ENCODE measurements around the gene CD72. TPM values are rescaled to one million over a fixed set of nuclear protein-coding genes. Genes with fewer than 3 reads are reported as not detected.

The CD72 gene
- total and polyA plus RNA-seq, 2 donors (not counting 1 experiment from before 2014, with no cell fraction given), result 1.00 to 2.8 TPM

DNA sequence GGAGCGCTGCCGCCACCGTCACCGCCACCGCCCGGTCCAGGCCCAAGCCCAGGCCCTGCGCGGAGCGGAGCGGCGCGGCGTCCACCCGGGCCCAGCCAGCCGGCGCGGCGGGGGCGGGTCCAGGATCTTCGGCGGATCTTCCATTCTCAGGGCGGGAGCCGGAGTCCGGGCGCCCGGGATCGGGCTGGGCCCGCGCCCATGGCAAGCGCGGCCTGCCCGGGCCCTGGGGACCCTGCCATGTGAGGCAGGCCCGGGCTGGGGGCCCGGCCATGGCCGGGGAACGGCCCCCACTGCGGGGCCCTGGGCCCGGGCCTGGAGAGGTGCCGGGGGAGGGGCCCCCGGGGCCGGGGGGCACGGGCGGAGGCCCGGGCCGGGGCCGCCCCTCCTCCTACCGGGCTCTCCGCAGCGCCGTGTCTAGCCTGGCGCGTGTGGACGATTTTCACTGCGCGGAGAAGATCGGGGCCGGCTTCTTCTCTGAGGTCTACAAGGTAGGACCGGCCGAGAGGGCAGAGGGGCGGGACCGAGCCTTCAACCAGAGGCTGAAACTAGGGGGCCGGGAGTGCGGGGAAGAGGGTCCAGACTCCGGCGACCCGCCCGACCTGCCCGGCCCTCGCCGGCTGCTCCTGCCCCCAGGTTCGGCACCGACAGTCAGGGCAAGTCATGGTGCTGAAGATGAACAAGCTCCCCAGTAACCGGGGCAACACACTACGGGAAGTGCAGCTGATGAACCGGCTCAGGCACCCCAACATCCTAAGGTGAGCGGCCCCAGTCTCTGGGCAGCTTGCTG, 12.7 kb downstream of the CD72 start:
- Histone ChIP-seq H3K9me3 (ENCODE audit: control insufficient read depth, insufficient read depth, low read depth, low read length) (no peaks in the 10 kb centered on the region), H3K4me2 (ENCODE audit: extremely low read depth, insufficient read depth, low read length) (peak overlapping the region; percentile 96), H4K20me1 (ENCODE audit: control insufficient read depth, extremely low read depth, insufficient read depth, low read length) (no peaks in the 10 kb centered on the region), H3K27ac (ENCODE audit: insufficient read depth, low read length) (peak overlapping the region; percentile 32), H3K79me2 (ENCODE audit: control insufficient read depth, insufficient read depth, low read length) (peaks cover 8% of the 10 kb centered on the region), H3K36me3 (ENCODE audit: control insufficient read depth, insufficient read depth, low read length) (no peaks in the 10 kb centered on the region), H3K9ac (ENCODE audit: insufficient read depth, low read length) (peak overlapping the region; percentile 65), H3K4me1 (ENCODE audit: control insufficient read depth, extremely low read depth, insufficient read depth, low read length) (peaks cover 6% of the 10 kb centered on the region), H2AFZ (ENCODE audit: low read length) (peak overlapping the region; percentile 18), H3K4me3 (replicated peaks in 1 of 4; ENCODE audit: control extremely low read depth in 1 of 4, insufficient read depth in 1 of 4, low read depth in 3 of 4, low read length in 4 of 4) (peak overlapping the region; percentile 40 to 77 (median 62)), H3K27me3 (ENCODE audit: control insufficient read depth, insufficient read depth, low read length) (no peaks in the 10 kb centered on the region)
- TF ChIP-seq EZH2 (IDR thresholded peaks at IDR 0.05; ENCODE audit: low read length, missing control alignments) (no peak), CTCF (conservative IDR thresholded peaks at IDR 0.05 in 1 of 2, IDR thresholded peaks at IDR 0.05 in 1 of 2; ENCODE audit: low read depth in 1 of 2, low read length in 2 of 2) (no peak)
- DNase-seq (ENCODE audit: low read depth in 2 of 2), result no peak

DNA sequence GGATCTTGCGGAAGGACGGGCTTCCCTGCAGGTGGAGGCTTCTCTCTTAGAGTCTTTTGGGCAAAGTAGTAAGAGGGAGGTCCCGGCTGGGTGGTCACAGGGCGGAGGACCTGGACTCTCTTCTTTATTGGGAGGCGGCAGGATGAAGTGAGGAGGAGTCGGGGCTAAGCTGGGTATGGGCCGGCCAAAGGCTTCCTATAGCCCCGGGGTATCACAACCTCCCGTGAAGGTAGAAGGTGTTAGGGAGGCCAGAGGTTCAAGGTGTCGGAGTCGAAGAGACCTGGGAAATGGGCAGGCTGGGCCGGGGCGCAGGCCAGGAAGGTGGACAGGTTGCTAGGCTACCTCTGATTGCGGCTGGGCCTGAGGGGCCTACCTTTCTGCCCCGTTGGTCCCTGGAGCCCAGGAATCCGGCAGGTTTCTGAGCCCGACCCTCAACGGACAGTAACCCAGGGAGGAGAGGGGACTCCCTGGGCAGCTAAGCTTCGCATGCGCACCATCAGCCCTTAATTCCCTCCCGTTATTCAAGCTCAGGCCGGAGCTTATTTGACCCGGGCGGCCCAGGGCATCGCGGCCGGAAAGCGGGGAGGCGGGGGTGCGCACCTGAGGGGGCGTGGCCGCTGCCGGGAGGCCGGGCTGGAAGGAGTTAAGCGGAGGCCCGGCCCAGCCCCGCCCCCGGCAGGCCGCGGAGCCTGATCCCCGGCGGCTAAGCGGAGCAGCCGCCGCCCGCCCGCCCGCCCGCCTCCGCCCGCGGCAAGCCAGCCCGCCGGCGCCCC, 13.4 kb downstream of the CD72 start, which contains the start of gene TESK1:
TSS of gene TESK1 (plus strand) at position 685 of the 773 bp plus-strand sequence. CDS start 358 bp downstream, outside the sequence.
- no peak for TF ChIP-seq EZH2 (IDR thresholded peaks at IDR 0.05; ENCODE audit: low read length, missing control alignments)
- no peak for TF ChIP-seq CTCF (conservative IDR thresholded peaks at IDR 0.05 in 1 of 2, IDR thresholded peaks at IDR 0.05 in 1 of 2; ENCODE audit: low read depth in 1 of 2, low read length in 2 of 2)
- DNase-seq (ENCODE audit: low read depth in 2 of 2), result peak; percentile 49 to 54
- peak within 1 kb of the TSS; percentile 65 for H3K9ac ChIP-seq (ENCODE audit: insufficient read depth, low read length)
- H3K27ac ChIP-seq (ENCODE audit: insufficient read depth, low read length), result peak within 1 kb of the TSS; percentile 46
- peaks cover 6% of the 10 kb centered on the region for H3K4me1 ChIP-seq (ENCODE audit: control insufficient read depth, extremely low read depth, insufficient read depth, low read length)
- H3K4me3 ChIP-seq (replicated peaks in 1 of 4; ENCODE audit: control extremely low read depth in 1 of 4, insufficient read depth in 1 of 4, low read depth in 3 of 4, low read length in 4 of 4), result peak within 1 kb of the TSS; percentile 53 to 92 (median 74)
- peak within 1 kb of the TSS; percentile 73 for H2AFZ ChIP-seq (ENCODE audit: low read length)
- no peaks in the 10 kb centered on the region for H3K9me3 ChIP-seq (ENCODE audit: control insufficient read depth, insufficient read depth, low read depth, low read length)
- H3K4me2 ChIP-seq (ENCODE audit: extremely low read depth, insufficient read depth, low read length), result peak within 1 kb of the TSS; percentile 96
- H3K36me3 ChIP-seq (ENCODE audit: control insufficient read depth, insufficient read depth, low read length), result no peaks in the 10 kb centered on the region
- peaks cover 8% of the 10 kb centered on the region for H3K79me2 ChIP-seq (ENCODE audit: control insufficient read depth, insufficient read depth, low read length)
- no peaks in the 10 kb centered on the region for H3K27me3 ChIP-seq (ENCODE audit: control insufficient read depth, insufficient read depth, low read length)
- H4K20me1 ChIP-seq (ENCODE audit: control insufficient read depth, extremely low read depth, insufficient read depth, low read length), result no peaks in the 10 kb centered on the region

DNA sequence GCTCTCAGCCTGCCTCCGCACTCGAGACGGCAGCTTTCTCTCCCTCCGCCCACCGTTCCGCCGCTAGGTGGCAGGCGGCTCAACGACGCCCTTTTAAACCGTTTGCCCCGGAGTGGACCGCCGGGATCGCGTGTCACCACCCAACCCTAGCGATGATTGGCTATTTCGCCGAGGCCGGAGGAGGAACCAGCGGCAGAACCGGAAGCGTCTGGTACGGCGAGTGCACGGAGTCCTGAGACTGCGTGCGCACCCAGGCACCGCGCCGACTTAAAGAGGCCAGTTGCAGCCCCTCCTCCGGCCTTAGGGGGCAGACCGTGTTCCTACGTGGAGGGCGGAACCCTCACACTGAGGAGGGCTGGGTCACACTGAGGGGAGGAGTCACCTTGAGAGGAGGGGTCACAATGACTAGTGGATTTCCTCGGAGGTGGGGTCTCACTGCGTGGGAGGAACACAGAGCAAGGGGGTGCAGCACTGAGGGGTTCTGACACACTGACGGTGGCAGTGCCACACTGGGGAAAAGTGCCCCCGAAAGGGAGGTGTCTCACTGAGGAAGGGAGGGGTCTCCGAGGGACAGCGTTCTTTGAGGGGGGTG, 14.1 kb downstream of the CD72 start:
- Histone ChIP-seq H3K27ac (ENCODE audit: insufficient read depth, low read length) (peak overlapping the region; percentile 87), H3K9ac (ENCODE audit: insufficient read depth, low read length) (peak overlapping the region; percentile 54)

More for the DNA sequence above, 14.1 kb downstream of the CD72 start:
- Histone ChIP-seq H3K4me3 (replicated peaks in 1 of 4; ENCODE audit: control extremely low read depth in 1 of 4, insufficient read depth in 1 of 4, low read depth in 3 of 4, low read length in 4 of 4) (peak overlapping the region; percentile 36 to 92 (median 56)), H4K20me1 (ENCODE audit: control insufficient read depth, extremely low read depth, insufficient read depth, low read length) (no peaks in the 10 kb centered on the region), H2AFZ (ENCODE audit: low read length) (peak overlapping the region; percentile 73), H3K9me3 (ENCODE audit: control insufficient read depth, insufficient read depth, low read depth, low read length) (no peaks in the 10 kb centered on the region), H3K79me2 (ENCODE audit: control insufficient read depth, insufficient read depth, low read length) (peaks cover 8% of the 10 kb centered on the region), H3K4me2 (ENCODE audit: extremely low read depth, insufficient read depth, low read length) (peak overlapping the region; percentile 90), H3K27me3 (ENCODE audit: control insufficient read depth, insufficient read depth, low read length) (no peaks in the 10 kb centered on the region), H3K4me1 (ENCODE audit: control insufficient read depth, extremely low read depth, insufficient read depth, low read length) (peaks cover 6% of the 10 kb centered on the region), H3K36me3 (ENCODE audit: control insufficient read depth, insufficient read depth, low read length) (no peaks in the 10 kb centered on the region)
- TF ChIP-seq CTCF (conservative IDR thresholded peaks at IDR 0.05 in 1 of 2, IDR thresholded peaks at IDR 0.05 in 1 of 2; ENCODE audit: low read depth in 1 of 2, low read length in 2 of 2), result peak; percentile 69 to 70
- no peak for TF ChIP-seq EZH2 (IDR thresholded peaks at IDR 0.05; ENCODE audit: low read length, missing control alignments)
- peak; percentile 99 to 100 for DNase-seq (ENCODE audit: low read depth in 2 of 2)
